NT2/D1 (cell line): Measurements from ENCODE around the gene CRB2.

Source experiments
- DNase-seq: peaks from one replicate; pipeline ENCODE4 v3.0.0-alpha.2; 2011; ENCODE audit warnings: low read depth, low spot score
- H3K27me3 ChIP-seq: 2 replicates; pipeline ENCODE4 v1.6.0; 2011; ENCODE audit warnings: mild to moderate bottlenecking; ENCODE audit not compliant: insufficient read length, insufficient read depth
- H3K36me3 ChIP-seq: 2 replicates; pipeline ENCODE4 v1.6.1; 2011; ENCODE audit warnings: mild to moderate bottlenecking, low read length, mixed read lengths; ENCODE audit not compliant: insufficient read depth, insufficient read length
- H3K4me1 ChIP-seq: 2 replicates; pipeline ENCODE4 v1.5.1; 2011; ENCODE audit not compliant: insufficient read depth, insufficient read length
- H3K4me3 ChIP-seq: 2 replicates; pipeline ENCODE4 v1.5.1; 2011; ENCODE audit warnings: low read depth; ENCODE audit not compliant: insufficient read length
- H3K9ac ChIP-seq: 2 replicates; pipeline ENCODE4 v1.6.0; 2011; ENCODE audit warnings: low read depth; ENCODE audit not compliant: insufficient read length
- H3K9me3 ChIP-seq: 2 replicates; pipeline ENCODE4 v1.5.1; 2011; ENCODE audit warnings: mild to moderate bottlenecking, low read length; ENCODE audit not compliant: insufficient read depth
- SUZ12 ChIP-seq: IDR thresholded peaks from 2 replicates; pipeline ENCODE4 v1.6.1; 2011; ENCODE audit not compliant: insufficient read length, insufficient read depth; ENCODE audit errors: extremely low read depth
- YY1 ChIP-seq: IDR thresholded peaks from 2 replicates; pipeline ENCODE4 v1.6.1; 2011; ENCODE audit not compliant: insufficient read length, insufficient read depth
- ZNF274 ChIP-seq: IDR thresholded peaks from 2 replicates; pipeline ENCODE4 v1.6.1; 2011; ENCODE audit warnings: mild to moderate bottlenecking, low read depth, low read length

CRB2 gene

GRCh38 chr9:123406016-123406415, 50.0 kb downstream of the CRB2 start:
- Histone ChIP-seq H3K27me3 (peaks cover 8% of the 10 kb centered on the region), H3K4me1 (peaks cover 30% of the 10 kb centered on the region), H3K36me3 (no peaks in the 10 kb centered on the region), H3K4me3 (no peak overlapping the region), H3K9ac (peak overlapping the region; percentile 58), H3K9me3 (no peaks in the 10 kb centered on the region)
- no peak for DNase-seq
- TF ChIP-seq YY1 (no peak), ZNF274 (no peak), SUZ12 (no peak)

- peaks cover 8% of the 10 kb centered on the region for H3K27me3 ChIP-seq
- no peak for TF ChIP-seq ZNF274
- TF ChIP-seq SUZ12: no peak
- no peak for TF ChIP-seq YY1
- H3K9me3 ChIP-seq: no peaks in the 10 kb centered on the region
- H3K4me1 ChIP-seq: peaks cover 26% of the 10 kb centered on the region
- peak; percentile 50 for DNase-seq
- no peak overlapping the region for H3K4me3 ChIP-seq
- H3K9ac ChIP-seq: peak overlapping the region; percentile 58
- no peaks in the 10 kb centered on the region for H3K36me3 ChIP-seq
These were observed 50.8 kb downstream of the CRB2 start for GRCh38 chr9:123406691-123407216.

GRCh38 chr9:123407217-123407851, 51.3 kb downstream of the CRB2 start:
- H3K27me3 ChIP-seq: peaks cover 8% of the 10 kb centered on the region
- peaks cover 23% of the 10 kb centered on the region for H3K4me1 ChIP-seq
- H3K9ac ChIP-seq: peak overlapping the region; percentile 54
- no peaks in the 10 kb centered on the region for H3K9me3 ChIP-seq
- H3K4me3 ChIP-seq: no peak overlapping the region
- no peaks in the 10 kb centered on the region for H3K36me3 ChIP-seq
- TF ChIP-seq ZNF274 (no peak), YY1 (no peak), SUZ12 (no peak)
- no peak for DNase-seq

- H3K36me3 ChIP-seq: no peaks in the 10 kb centered on the region
- peaks cover 7% of the 10 kb centered on the region for H3K27me3 ChIP-seq
- no peak overlapping the region for H3K9ac ChIP-seq
- DNase-seq: no peak
- H3K9me3 ChIP-seq: no peaks in the 10 kb centered on the region
- H3K4me1 ChIP-seq: peaks cover 16% of the 10 kb centered on the region
- no peak overlapping the region for H3K4me3 ChIP-seq
- TF ChIP-seq ZNF274 (no peak), YY1 (no peak), SUZ12 (no peak)
These were observed 52.6 kb downstream of the CRB2 start for GRCh38 chr9:123408313-123409262.

GRCh38 chr9:123410281-123410910, 54.4 kb downstream of the CRB2 start:
- H3K4me3 ChIP-seq: no peak overlapping the region
- no peak overlapping the region for H3K9ac ChIP-seq
- no peaks in the 10 kb centered on the region for H3K36me3 ChIP-seq
- H3K4me1 ChIP-seq: peaks cover 25% of the 10 kb centered on the region
- DNase-seq: no peak
- TF ChIP-seq SUZ12 (no peak), YY1 (no peak), ZNF274 (no peak)
- no peaks in the 10 kb centered on the region for H3K9me3 ChIP-seq
- no peaks in the 10 kb centered on the region for H3K27me3 ChIP-seq

DNA sequence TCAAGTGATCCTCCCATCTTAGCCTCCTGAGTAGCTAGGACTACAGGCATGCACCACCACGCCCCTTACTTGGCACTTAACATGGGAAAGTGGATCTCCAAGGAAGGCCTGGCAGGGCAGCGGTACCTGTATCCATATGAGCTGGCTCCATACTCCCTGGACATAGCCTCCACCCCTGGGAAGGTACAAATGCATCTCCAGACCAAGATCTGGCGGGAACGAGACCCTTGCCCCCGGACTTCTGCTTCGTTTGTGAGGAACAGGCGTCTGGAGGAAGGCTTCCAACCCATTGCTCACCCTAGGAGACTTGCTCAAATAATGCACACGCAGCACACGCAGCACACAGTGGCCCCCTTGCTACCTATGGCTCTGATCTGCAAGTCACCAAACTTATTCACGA, 55.2 kb downstream of the CRB2 start:
- H3K4me3 ChIP-seq: no peak overlapping the region
- no peak for DNase-seq
- H3K27me3 ChIP-seq: no peaks in the 10 kb centered on the region
- H3K9me3 ChIP-seq: no peaks in the 10 kb centered on the region
- H3K36me3 ChIP-seq: no peaks in the 10 kb centered on the region
- no peak overlapping the region for H3K9ac ChIP-seq
- peaks cover 27% of the 10 kb centered on the region for H3K4me1 ChIP-seq
- no peak for TF ChIP-seq YY1
- TF ChIP-seq ZNF274: no peak
- no peak for TF ChIP-seq SUZ12

DNA sequence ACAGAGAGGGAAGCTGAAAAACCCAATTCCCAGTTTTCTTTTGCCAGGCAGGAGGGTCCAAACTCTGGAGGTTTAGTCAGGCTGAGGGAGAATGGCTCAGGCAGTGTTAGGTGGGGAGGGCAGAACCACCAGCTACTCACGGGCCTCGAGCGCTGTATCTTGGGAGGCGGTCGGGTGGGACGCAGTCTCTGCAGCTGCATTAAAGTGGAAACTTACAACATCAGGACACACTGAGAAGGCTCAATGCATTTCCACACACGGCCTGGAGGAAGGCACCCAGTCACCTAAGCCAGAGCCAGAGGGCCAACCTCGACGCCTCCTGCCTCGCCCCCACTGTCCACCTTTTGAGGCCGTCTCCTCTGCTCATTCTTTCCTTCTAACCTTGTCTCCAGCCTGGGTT, 55.6 kb downstream of the CRB2 start:
- Histone ChIP-seq H3K4me3 (no peak overlapping the region), H3K4me1 (peaks cover 23% of the 10 kb centered on the region), H3K36me3 (no peaks in the 10 kb centered on the region), H3K9me3 (no peaks in the 10 kb centered on the region), H3K9ac (no peak overlapping the region), H3K27me3 (no peaks in the 10 kb centered on the region)
- no peak for TF ChIP-seq ZNF274
- no peak for TF ChIP-seq YY1
- TF ChIP-seq SUZ12: no peak
- no peak for DNase-seq
